ENCODE results near the gene ARMH3. TPM values are rescaled to one million over a fixed set of nuclear protein-coding genes. Genes with fewer than 3 reads are reported as not detected.

Gene ARMH3
- total and polyA plus RNA-seq, 2 experiments from 2014 or later: 8.7 to 11.1 TPM

DNA sequence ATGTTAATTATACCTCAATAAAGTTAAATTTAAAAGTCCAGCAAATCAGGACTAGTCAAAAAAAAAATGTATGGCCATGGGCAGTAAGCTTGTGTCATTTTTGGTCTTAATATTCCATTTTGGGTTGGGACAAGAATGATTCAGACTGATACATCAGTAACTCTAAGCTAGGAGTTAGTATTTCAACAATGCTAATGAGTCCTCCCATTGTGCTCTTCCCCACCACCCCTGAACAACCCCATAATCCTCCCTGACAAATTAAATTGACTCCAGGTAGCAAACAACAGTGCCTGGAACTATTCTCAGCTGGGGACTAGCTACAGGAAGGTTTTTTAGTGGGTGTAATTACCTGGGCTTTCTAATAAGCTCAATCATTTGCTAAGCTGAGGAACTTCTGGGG is 181.7 kb downstream of the ARMH3 start (continued):
- TF ChIP-seq, protein P1, sequence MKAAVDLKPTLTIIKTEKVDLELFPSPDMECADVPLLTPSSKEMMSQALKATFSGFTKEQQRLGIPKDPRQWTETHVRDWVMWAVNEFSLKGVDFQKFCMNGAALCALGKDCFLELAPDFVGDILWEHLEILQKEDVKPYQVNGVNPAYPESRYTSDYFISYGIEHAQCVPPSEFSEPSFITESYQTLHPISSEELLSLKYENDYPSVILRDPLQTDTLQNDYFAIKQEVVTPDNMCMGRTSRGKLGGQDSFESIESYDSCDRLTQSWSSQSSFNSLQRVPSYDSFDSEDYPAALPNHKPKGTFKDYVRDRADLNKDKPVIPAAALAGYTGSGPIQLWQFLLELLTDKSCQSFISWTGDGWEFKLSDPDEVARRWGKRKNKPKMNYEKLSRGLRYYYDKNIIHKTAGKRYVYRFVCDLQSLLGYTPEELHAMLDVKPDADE (IDR thresholded peaks at IDR 0.05): no peak
- no peak for TF ChIP-seq POLR2AphosphoS5 (IDR thresholded peaks at IDR 0.05; ENCODE audit: low read depth)
- TF ChIP-seq EZH2 (IDR thresholded peaks at IDR 0.05; ENCODE audit: low read depth, unreplicated experiment): no peak
- no peak for TF ChIP-seq ZNF114 (CRISPR knock-in tag; IDR thresholded peaks at IDR 0.05)
- TF ChIP-seq, protein P2, sequence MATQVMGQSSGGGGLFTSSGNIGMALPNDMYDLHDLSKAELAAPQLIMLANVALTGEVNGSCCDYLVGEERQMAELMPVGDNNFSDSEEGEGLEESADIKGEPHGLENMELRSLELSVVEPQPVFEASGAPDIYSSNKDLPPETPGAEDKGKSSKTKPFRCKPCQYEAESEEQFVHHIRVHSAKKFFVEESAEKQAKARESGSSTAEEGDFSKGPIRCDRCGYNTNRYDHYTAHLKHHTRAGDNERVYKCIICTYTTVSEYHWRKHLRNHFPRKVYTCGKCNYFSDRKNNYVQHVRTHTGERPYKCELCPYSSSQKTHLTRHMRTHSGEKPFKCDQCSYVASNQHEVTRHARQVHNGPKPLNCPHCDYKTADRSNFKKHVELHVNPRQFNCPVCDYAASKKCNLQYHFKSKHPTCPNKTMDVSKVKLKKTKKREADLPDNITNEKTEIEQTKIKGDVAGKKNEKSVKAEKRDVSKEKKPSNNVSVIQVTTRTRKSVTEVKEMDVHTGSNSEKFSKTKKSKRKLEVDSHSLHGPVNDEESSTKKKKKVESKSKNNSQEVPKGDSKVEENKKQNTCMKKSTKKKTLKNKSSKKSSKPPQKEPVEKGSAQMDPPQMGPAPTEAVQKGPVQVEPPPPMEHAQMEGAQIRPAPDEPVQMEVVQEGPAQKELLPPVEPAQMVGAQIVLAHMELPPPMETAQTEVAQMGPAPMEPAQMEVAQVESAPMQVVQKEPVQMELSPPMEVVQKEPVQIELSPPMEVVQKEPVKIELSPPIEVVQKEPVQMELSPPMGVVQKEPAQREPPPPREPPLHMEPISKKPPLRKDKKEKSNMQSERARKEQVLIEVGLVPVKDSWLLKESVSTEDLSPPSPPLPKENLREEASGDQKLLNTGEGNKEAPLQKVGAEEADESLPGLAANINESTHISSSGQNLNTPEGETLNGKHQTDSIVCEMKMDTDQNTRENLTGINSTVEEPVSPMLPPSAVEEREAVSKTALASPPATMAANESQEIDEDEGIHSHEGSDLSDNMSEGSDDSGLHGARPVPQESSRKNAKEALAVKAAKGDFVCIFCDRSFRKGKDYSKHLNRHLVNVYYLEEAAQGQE (IDR thresholded peaks at IDR 0.05; ENCODE audit: unreplicated experiment): no peak
- TF ChIP-seq NANOG (IDR thresholded peaks at IDR 0.05; ENCODE audit: borderline replicate concordance): no peak
- no peak for TF ChIP-seq CREB1 (CRISPR knock-in tag; IDR thresholded peaks at IDR 0.05; ENCODE audit: low read depth)
- TF ChIP-seq ZNF331 (CRISPR knock-in tag; IDR thresholded peaks at IDR 0.05; ENCODE audit: low read depth): no peak

DNA sequence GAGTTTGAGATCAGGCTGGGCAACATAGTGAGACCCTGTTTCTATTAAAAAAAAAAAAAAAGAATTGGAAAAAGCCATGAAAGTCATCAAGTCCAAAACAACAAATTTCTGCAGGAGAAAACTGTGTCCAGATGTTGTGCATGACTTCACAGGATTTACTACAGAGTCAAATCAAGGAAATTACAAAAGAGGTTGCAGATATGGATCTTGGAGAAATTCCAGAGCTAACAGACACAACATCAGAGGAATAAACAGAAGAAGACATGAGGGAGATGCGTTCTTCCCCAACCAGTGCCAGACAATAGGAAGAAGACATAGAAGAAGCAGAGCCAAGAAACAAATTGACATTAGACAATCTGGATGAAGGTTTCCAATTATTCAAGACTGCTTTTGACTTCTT is 188.0 kb downstream of the ARMH3 start:
- Histone ChIP-seq H2AFZ (no peak overlapping the region), H3K4me3 (no peak overlapping the region), H3K27ac (ENCODE audit: low read depth) (no peak overlapping the region), H3K79me2 (replicated peaks; ENCODE audit: insufficient read depth) (no peaks in the 10 kb centered on the region), H3K36me3 (ENCODE audit: insufficient read depth) (no peaks in the 10 kb centered on the region), H4K20me1 (replicated peaks; ENCODE audit: insufficient read depth) (no peaks in the 10 kb centered on the region), H3K4me2 (no peak overlapping the region), H3F3A (replicated peaks; ENCODE audit: low read depth) (no peaks in the 10 kb centered on the region), H3K9me2 (ENCODE audit: insufficient read depth) (no peaks in the 10 kb centered on the region), H3K4me1 (ENCODE audit: insufficient read depth) (no peaks in the 10 kb centered on the region), H3K27me3 (ENCODE audit: insufficient read depth) (no peaks in the 10 kb centered on the region)
- ATAC-seq: no peak
- Mint-ChIP-seq H3K36me3 (ENCODE audit: low read depth) (no peaks in the 10 kb centered on the region), H3K27me3 (ENCODE audit: insufficient read depth, low read depth, poor library complexity) (peaks cover 2% of the 10 kb centered on the region), H3K4me1 (no peaks in the 10 kb centered on the region), H3K27ac (no peak overlapping the region), H3K4me3 (no peak overlapping the region), H3K9me3 (no peaks in the 10 kb centered on the region; the same call in 2 of the 3 replicates)
- no peak for DNase-seq (ENCODE audit: low spot score)
- TF ChIP-seq ZNF331 (CRISPR knock-in tag; IDR thresholded peaks at IDR 0.05; ENCODE audit: low read depth) (no peak), EZH2phosphoT487 (IDR thresholded peaks at IDR 0.05; ENCODE audit: unreplicated experiment) (no peak)
- TF ChIP-seq, protein P3, sequence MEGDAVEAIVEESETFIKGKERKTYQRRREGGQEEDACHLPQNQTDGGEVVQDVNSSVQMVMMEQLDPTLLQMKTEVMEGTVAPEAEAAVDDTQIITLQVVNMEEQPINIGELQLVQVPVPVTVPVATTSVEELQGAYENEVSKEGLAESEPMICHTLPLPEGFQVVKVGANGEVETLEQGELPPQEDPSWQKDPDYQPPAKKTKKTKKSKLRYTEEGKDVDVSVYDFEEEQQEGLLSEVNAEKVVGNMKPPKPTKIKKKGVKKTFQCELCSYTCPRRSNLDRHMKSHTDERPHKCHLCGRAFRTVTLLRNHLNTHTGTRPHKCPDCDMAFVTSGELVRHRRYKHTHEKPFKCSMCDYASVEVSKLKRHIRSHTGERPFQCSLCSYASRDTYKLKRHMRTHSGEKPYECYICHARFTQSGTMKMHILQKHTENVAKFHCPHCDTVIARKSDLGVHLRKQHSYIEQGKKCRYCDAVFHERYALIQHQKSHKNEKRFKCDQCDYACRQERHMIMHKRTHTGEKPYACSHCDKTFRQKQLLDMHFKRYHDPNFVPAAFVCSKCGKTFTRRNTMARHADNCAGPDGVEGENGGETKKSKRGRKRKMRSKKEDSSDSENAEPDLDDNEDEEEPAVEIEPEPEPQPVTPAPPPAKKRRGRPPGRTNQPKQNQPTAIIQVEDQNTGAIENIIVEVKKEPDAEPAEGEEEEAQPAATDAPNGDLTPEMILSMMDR (conservative IDR thresholded peaks at IDR 0.05; ENCODE audit: low read depth in 2 of 2): no peak
- TF ChIP-seq, protein P2 (IDR thresholded peaks at IDR 0.05; ENCODE audit: unreplicated experiment): no peak
